Measurements from ENCODE around the gene DENND1B. TPM values are rescaled to one million over a fixed set of nuclear protein-coding genes. Genes with fewer than 3 reads are reported as not detected.
A peak's percentile ranks its signal among the peaks of the same experiment; 100 is the strongest.

The DENND1B gene
- total RNA-seq, 1 donor from 2014 or later: 10.2 TPM

GRCh38 chr1:197471248-197471985 lies 303.9 kb downstream of the DENND1B start:
- no peak overlapping the region for H3K4me3 Mint-ChIP-seq (ENCODE audit: unreplicated experiment)
- DNase-seq (ENCODE audit: extremely low spot score, unreplicated experiment): no peak
- H3K9me3 Mint-ChIP-seq (ENCODE audit: unreplicated experiment): no peaks in the 10 kb centered on the region
- no peak for TF ChIP-seq CTCF (IDR thresholded peaks at IDR 0.05)
- H3K36me3 Mint-ChIP-seq (ENCODE audit: unreplicated experiment): no peaks in the 10 kb centered on the region
- H3K27ac Mint-ChIP-seq (ENCODE audit: unreplicated experiment): no peak overlapping the region
- H3K4me1 Mint-ChIP-seq (ENCODE audit: unreplicated experiment): peaks cover 8% of the 10 kb centered on the region
- H3K27me3 Mint-ChIP-seq (ENCODE audit: unreplicated experiment): peaks cover 2% of the 10 kb centered on the region

- peaks cover 2% of the 10 kb centered on the region for H3K27me3 Mint-ChIP-seq (ENCODE audit: unreplicated experiment)
- DNase-seq (ENCODE audit: extremely low spot score, unreplicated experiment): no peak
- no peaks in the 10 kb centered on the region for H3K9me3 Mint-ChIP-seq (ENCODE audit: unreplicated experiment)
- no peak overlapping the region for H3K4me3 Mint-ChIP-seq (ENCODE audit: unreplicated experiment)
- no peak for TF ChIP-seq CTCF (IDR thresholded peaks at IDR 0.05)
- no peaks in the 10 kb centered on the region for H3K36me3 Mint-ChIP-seq (ENCODE audit: unreplicated experiment)
- no peak overlapping the region for H3K27ac Mint-ChIP-seq (ENCODE audit: unreplicated experiment)
- H3K4me1 Mint-ChIP-seq (ENCODE audit: unreplicated experiment): peaks cover 8% of the 10 kb centered on the region
Observed at GRCh38 chr1:197470330-197470729, 304.9 kb downstream of the DENND1B start.

- H3K9me3 Mint-ChIP-seq (ENCODE audit: unreplicated experiment): no peaks in the 10 kb centered on the region
- peaks cover 8% of the 10 kb centered on the region for H3K4me1 Mint-ChIP-seq (ENCODE audit: unreplicated experiment)
- H3K36me3 Mint-ChIP-seq (ENCODE audit: unreplicated experiment): no peaks in the 10 kb centered on the region
- H3K27me3 Mint-ChIP-seq (ENCODE audit: unreplicated experiment): no peaks in the 10 kb centered on the region
- TF ChIP-seq CTCF (IDR thresholded peaks at IDR 0.05): no peak
- H3K27ac Mint-ChIP-seq (ENCODE audit: unreplicated experiment): no peak overlapping the region
- H3K4me3 Mint-ChIP-seq (ENCODE audit: unreplicated experiment): no peak overlapping the region
- DNase-seq (ENCODE audit: extremely low spot score, unreplicated experiment): no peak
Observed at GRCh38 chr1:197469620-197470210, 305.6 kb downstream of the DENND1B start.

DNA sequence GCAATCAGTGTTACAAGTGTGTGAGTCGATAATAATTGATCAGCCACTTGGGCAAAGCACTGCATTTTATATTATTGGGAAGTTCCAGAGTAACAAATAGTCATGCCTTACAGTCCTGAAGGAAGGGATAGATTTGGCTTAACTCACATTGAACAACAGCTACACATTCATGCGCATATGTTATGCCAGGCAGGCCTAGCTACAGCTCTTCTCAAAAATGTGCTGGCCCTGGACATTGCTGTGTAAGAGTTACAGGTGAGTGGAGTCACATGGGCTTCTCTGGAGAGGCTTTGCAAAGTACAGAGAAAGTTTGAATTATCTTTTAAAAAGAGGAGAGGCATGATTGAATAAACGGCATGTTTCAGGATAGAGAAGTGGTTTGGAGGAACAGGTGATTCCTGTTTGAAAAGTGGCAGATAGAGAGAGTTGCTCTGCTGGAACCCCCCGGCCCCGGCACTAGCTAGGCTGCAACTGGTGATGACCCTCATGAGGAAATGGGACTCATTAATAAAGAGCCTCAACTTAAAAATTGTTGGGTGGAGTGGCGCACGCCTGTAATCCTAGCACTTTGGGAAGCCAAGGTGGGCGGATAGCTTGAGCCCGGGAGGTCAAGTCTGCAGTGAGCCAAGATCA lies 306.6 kb downstream of the DENND1B start:
- Mint-ChIP-seq H3K9me3 (ENCODE audit: unreplicated experiment) (no peaks in the 10 kb centered on the region), H3K27me3 (ENCODE audit: unreplicated experiment) (no peaks in the 10 kb centered on the region), H3K27ac (ENCODE audit: unreplicated experiment) (no peak overlapping the region), H3K36me3 (ENCODE audit: unreplicated experiment) (no peaks in the 10 kb centered on the region), H3K4me3 (ENCODE audit: unreplicated experiment) (no peak overlapping the region), H3K4me1 (ENCODE audit: unreplicated experiment) (peaks cover 12% of the 10 kb centered on the region)
- no peak for DNase-seq (ENCODE audit: extremely low spot score, unreplicated experiment)
- no peak for TF ChIP-seq CTCF (IDR thresholded peaks at IDR 0.05)

DNA sequence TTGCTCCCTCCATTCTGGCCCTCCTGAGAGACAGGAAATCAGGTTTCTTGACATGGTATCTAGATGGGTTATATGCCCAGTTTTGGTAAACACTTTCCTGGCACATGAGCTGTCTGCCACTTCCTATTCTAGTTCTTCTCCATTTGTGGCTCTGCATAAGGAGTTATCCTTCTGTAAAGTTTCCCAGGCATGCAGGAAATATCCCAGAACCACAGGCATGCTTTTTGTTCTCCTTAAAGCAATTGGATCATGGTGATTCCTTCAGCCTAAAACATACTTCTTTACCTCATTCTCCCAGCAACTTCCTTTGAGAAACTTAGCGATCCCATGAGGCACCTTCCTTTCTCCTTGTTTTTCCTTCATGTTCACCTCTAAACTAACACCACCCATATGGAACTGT lies 307.4 kb downstream of the DENND1B start:
- Mint-ChIP-seq H3K4me3 (ENCODE audit: unreplicated experiment) (no peak overlapping the region), H3K27ac (ENCODE audit: unreplicated experiment) (peak overlapping the region; percentile 12), H3K9me3 (ENCODE audit: unreplicated experiment) (no peaks in the 10 kb centered on the region), H3K27me3 (ENCODE audit: unreplicated experiment) (no peaks in the 10 kb centered on the region), H3K4me1 (ENCODE audit: unreplicated experiment) (peaks cover 18% of the 10 kb centered on the region), H3K36me3 (ENCODE audit: unreplicated experiment) (no peaks in the 10 kb centered on the region)
- no peak for DNase-seq (ENCODE audit: extremely low spot score, unreplicated experiment)
- TF ChIP-seq CTCF (IDR thresholded peaks at IDR 0.05): no peak
